Measurements from ENCODE around the gene GRIN3B.
A peak's percentile ranks its signal among the peaks of the same experiment; 100 is the strongest.
"Not testable (repeated sequence)": the region's sequence is repeated elsewhere in the genome, so short reads cannot be mapped to it uniquely, and the experiment has no call there.

Gene GRIN3B

GRCh38 chr19:1019616-1019961 lies 19.4 kb downstream of the GRIN3B start:
- DNase-seq (ENCODE audit: low spot score), result no peak

GRCh38 chr19:1019980-1020867 lies 20.0 kb downstream of the GRIN3B start:
- no peak for DNase-seq (ENCODE audit: low spot score)

GRCh38 chr19:1020868-1021425 lies 20.7 kb downstream of the GRIN3B start, which contains the start of gene TMEM259:
Gene TMEM259 (minus strand): TSS chr19:1021123. CDS start chr19:1020996, 127 bp downstream.
- peak; percentile 98 for DNase-seq (ENCODE audit: low spot score)

- DNase-seq (ENCODE audit: low spot score), result not testable (repeated sequence)
These were observed 23.6 kb downstream of the GRIN3B start for GRCh38 chr19:1023883-1024188.

GRCh38 chr19:1025080-1025479 lies 24.9 kb downstream of the GRIN3B start:
- not testable (repeated sequence) for DNase-seq (ENCODE audit: low spot score)

- no peak for DNase-seq (ENCODE audit: low spot score)
These were observed 26.0 kb downstream of the GRIN3B start, which contains the start of gene CNN2 for GRCh38 chr19:1025960-1026782. Gene CNN2 (plus strand): TSS chr19:1026608. CDS start chr19:1026662, 54 bp downstream.

- DNase-seq (ENCODE audit: low spot score), result no peak
These were observed 26.8 kb downstream of the GRIN3B start for GRCh38 chr19:1026783-1027649.

- DNase-seq (ENCODE audit: low spot score), result no peak
These were observed 27.4 kb downstream of the GRIN3B start for GRCh38 chr19:1027650-1028061.

GRCh38 chr19:1028062-1028926 lies 28.1 kb downstream of the GRIN3B start:
- no peak for DNase-seq (ENCODE audit: low spot score)

GRCh38 chr19:1032264-1032867 lies 32.1 kb downstream of the GRIN3B start:
- DNase-seq (ENCODE audit: low spot score), result no peak

GRCh38 chr19:1035998-1036621 lies 35.9 kb downstream of the GRIN3B start:
- DNase-seq (ENCODE audit: low spot score), result no peak

GRCh38 chr19:1037621-1038064 lies 37.4 kb downstream of the GRIN3B start:
- DNase-seq (ENCODE audit: low spot score), result no peak

GRCh38 chr19:1038978-1039645 lies 38.9 kb downstream of the GRIN3B start:
- no peak for DNase-seq (ENCODE audit: low spot score)

GRCh38 chr19:1039646-1040475 lies 39.6 kb downstream of the GRIN3B start, which contains the start of gene ABCA7:
Gene ABCA7 (plus strand): TSS chr19:1040107. CDS start chr19:1041362, 1,255 bp downstream.
- peak; percentile 93 for DNase-seq (ENCODE audit: low spot score)

GRCh38 chr19:1040476-1041271 lies 40.5 kb downstream of the GRIN3B start:
- DNase-seq (ENCODE audit: low spot score), result peak; percentile 92

GRCh38 chr19:1041272-1041834 lies 41.1 kb downstream of the GRIN3B start:
- DNase-seq (ENCODE audit: low spot score), result no peak

Measured in putamen (tissue), 1 donor.